Measurements from ENCODE around the gene VKORC1L1.
A peak's percentile ranks its signal among the peaks of the same experiment; 100 is the strongest.
"Not testable (repeated sequence)": the region's sequence is repeated elsewhere in the genome, so short reads cannot be mapped to it uniquely, and the experiment has no call there.

The VKORC1L1 gene

DNA sequence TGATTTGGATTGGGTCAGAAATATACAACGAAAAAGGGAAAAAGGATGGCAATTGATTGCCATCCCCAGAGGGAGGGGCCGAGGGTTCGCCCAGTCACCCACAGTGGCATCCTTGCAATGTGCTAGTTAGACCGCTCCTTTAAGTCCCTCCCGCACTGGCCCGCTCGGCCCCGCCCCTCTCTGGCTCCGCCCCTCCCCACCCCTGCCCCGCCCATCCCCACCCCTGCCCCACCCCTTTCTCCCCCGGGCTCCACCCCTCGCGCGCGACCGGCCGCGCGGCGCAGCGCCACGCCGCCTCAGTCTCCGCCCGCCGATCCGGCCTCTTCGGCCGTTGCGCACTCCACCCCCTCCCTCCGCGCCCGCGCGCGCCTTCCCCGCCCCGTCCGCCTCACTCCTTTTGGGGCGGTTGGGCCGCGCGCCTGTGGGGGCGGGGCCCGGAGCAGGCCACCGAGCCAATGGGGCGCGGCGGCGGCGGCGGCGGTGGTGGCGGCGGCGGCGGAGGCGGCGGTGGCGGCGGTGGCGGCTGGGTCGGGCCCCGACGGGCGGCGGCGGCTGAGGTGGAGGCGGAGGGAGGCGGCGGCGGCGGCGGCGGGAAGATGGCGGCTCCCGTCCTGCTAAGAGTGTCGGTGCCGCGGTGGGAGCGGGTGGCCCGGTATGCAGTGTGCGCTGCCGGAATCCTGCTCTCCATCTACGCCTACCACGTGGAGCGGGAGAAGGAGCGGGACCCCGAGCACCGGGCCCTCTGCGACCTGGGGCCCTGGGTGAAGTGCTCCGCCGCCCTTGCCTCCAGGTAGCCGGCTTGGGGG, at the start of gene VKORC1L1:
Gene VKORC1L1 (plus strand): TSS at position 299 of the 806 bp plus-strand sequence. CDS start 298 bp downstream, at position 597.
- peak; percentile 97 for DNase-seq

DNA sequence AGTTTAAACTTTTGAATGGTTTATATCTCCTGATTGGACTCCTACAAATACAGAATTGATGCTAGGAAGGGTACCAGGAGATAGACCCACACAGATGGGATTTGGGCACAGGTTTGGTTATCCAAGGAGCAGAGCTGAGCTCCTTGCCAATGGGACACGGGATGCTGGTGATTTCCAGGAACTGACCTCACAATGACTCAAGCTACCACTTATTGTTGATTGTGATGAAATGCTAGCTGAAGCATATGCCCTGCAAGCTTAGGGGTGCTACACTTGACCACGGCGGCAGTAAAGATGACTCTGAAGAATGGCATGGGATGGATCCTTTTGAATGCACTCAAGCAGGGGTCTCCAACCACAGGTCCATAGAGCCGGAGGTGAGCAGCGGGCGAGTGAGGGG, 45.5 kb upstream of the VKORC1L1 start:
- DNase-seq = no peak

DNA sequence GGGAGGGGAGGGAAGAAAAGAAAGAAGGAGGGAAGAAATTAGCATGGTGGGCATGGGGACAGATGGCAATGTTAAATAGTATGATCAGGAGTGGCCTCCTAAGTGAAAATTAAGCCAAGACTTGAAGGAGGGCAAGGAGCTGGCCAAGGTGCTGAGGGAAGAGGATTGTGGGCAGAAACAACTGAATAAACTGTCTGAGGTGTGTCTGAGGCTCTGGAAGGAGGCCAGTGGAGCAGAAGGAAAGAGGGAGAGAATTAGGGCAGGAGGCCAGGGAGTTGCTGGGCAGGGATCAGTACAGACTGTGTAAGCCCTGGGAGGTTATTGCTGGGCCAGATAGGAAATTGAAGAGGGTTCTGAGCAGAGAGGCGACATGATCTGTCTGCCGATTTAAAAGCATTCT, 40.6 kb upstream of the VKORC1L1 start:
- peak; percentile 47 for DNase-seq

DNA sequence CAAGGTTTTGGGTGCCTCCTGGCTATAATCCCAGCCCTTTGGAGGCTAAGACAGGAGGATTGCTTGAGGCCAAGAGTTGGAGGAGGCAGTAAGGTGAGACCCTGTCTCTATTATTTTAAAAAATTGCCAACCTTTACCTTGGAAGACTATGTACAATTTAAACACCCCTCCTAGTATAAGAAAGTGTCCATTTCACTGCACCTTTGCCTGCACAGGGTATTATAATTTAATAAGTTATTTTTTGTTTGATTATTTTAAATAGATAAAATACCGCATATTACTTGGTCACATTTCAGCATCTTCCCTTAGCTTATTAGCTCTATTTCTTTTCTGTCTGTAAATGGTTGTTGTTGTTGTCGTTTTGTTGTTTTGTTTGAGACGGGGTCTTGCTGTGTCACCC, 36.2 kb upstream of the VKORC1L1 start:
- DNase-seq = not testable (repeated sequence)

DNA sequence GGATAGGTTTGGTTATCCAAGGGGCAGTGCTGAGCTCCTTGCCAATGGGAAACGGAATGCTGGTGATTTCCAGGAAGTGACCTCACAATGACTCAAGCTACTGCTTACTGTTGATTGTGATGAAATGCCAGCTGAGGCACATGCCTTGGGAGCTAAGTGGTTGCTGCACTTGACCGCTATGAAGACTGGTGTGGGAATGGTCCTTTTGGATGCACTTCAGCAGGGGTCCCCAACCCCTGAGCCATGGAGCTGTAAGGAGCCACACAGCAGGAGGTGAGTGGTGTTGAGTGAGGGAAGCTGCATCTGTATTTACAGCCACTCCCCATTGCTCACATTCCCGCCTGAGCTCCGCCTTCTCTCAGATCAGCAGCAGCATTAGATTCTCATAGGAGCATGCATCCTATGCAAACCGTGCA, 35.3 kb upstream of the VKORC1L1 start:
- not testable (repeated sequence) for DNase-seq

DNA sequence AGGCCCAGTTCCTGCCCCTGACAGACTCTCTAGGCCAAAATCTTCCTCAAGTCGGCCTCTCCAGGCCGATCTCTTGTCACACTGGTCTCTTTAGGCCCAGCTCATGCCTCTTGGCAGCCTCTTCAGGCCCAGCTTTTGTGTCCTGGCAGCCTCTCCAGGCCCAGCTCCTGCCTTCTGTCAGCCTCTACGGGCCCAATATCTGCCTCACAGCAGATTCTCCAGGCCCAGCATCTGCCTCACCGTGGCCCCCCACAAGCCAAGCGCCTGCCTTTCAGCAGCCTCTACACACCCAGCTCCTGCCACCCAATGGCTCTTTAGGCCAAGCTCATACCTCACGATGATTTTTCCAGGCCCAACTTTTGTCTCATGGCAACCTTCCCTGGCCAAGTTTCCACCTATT, 33.0 kb upstream of the VKORC1L1 start:
- DNase-seq = no peak

DNA sequence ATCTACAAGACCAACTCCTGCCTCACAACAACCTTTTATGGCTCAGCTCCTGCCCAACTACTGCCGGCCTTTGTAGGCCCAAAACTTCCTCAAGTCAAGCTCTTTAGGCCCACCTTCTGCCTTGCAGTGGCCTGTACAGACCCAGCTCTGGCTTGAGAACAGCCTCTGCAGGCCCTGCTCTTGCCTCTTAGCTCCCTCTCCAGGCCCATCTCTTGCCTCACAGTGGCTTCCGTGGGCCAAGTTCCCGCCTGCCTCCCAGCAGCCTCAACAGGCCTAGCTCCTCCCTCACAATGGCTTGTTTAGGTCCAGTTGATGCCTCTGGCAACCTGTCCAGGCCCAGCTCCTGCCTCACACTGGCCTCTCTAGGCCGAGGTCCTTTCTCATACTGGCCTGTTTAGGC, 32.4 kb upstream of the VKORC1L1 start:
- DNase-seq = peak; percentile 89

DNA sequence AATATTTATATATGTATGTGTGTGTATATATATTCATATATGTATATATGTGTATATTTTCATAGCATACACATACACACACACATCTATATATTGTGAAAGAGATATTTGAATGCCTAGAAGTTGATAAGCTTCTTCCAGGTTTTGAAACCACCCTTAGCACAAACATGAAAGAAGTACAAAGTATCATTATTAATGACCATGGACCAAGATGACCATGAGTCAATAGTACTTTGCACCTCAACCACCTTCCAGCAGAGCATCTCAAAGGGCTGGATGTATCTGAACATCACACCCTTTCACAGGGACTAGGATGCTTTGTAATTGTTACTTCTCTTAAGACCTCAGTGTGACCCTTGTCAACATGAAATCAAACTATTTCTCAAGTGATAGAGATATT, 29.3 kb upstream of the VKORC1L1 start:
- not testable (repeated sequence) for DNase-seq

DNA sequence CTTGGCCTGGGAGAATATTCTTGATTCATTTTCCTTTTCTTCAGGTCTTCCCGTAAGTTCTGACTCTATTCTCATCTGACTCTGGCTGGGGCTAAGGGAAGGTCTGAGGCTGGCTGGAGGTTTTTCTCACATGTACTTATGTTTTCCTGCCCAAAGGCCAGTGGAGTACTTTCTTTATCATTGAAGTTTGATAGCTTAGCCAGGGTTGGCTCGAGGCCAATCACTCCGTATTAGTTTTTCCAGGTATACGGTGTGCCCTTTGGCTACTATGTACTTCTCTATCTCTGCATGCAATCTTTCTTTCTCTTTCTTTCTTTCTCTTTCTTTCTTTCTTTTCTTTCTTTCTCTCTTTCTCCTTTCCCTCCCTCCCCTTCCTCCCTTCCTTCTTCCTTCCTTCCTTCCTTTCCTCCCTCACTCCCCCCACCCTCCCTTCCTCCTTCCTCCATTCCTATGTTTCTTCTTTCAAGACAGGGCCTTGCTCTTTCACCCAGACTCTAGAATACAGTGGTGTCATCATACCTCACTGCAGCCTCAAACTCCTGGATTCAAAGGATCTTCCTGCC, 26.8 kb upstream of the VKORC1L1 start:
- DNase-seq = no peak

DNA sequence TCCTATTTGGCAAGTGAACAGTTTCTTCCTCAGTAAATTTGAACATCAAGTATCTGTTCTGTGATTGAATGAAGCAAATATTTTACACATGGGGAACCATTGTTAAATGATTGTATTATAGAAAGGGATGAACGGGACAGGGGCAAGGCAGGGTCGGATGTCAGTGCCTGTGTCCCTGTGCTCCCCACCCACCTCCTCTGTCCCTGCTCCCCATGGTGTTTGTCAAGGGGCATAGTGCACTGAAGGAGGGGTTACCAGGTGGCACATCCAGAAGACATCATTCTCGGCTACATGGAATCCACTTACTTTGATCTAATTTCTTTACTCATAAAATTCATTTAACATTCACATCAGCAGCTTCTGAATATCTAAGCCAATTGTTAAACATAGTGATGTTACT, 19.4 kb upstream of the VKORC1L1 start:
- not testable (repeated sequence) for DNase-seq

DNA sequence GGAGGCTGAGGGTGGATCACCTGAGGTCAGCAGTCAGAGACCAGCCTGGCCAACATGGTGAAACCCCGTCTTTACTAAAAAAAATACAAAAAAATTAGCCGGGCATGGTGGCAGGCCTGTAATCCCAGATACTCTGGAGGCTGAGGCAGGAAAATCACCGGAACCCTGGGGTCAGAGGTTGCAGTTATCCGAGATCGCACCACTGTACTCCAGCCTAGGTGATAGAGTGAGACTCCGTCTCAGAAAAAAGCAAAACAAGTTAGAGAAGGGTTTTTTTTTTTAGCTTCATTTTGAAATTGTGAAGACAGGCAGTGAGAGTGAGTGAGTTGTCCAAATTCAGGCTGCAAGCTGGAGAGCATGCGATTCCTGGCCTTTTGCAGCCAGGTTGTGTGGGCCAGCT, 19.0 kb upstream of the VKORC1L1 start:
- not testable (repeated sequence) for DNase-seq

DNA sequence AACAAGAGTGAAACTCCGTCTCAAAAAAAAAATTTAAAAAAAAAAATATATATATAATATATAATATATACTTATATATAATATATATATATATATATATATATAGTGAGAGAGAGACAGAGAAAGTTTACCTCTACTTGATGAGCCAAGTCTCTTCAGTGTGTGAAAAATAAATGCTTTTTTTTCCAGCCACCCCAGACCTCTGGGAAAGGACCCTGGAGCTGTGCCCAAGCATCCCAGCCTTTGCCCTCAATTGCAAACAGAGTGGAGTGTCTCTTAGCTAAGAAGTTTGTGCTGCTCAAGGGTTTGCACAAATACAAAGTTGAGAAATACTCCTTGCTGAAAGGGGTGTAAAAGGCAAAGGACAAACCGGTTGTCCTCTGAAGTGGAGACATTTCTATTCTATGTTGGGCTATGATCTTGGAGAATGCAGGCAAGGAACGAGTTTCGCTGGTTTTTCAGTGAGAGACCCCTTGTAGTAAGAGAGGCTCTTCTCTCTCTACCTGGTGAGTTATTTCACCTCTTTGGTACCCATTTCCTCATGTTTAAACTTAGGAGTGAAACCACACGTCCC, 15.5 kb upstream of the VKORC1L1 start:
- DNase-seq = not testable (repeated sequence)

DNA sequence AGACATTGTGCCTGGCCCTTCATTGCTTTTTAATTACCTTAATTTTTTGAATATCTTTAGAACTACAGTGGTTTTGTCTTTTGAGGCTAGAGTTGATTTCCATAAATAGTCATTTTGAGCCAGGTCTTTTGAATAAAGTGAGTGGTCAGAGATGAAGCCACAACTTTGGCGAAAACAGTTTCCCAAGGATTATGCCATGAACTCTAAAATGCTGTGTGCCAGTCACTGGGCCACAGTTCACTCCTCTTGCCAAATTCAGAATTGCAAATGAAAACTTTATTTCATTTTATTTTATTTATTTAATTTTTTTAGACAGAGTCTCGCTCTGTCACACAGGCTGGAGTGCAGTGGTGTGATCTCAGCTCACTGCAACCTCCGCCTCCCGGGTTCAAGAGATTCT, 14.2 kb upstream of the VKORC1L1 start:
- not testable (repeated sequence) for DNase-seq

DNA sequence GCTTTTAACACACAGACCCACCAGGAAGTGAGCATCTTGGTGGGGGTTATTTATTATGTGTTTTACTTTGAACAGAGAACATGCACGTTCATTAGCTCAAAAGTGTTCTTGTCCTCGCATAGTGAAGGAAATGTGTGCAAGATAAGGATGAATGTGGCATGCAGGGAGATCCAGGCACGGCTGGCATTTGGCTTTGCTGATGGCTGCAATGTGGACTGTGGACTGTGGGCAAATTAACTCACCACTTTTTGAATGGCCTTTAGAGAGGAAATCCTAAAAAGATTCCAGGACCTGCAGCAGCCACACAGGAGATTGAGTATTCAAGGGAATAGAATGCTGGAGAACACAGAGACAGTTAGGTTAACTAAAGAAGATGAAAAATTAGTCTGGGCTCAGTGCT, 6.6 kb upstream of the VKORC1L1 start:
- not testable (repeated sequence) for DNase-seq

DNA sequence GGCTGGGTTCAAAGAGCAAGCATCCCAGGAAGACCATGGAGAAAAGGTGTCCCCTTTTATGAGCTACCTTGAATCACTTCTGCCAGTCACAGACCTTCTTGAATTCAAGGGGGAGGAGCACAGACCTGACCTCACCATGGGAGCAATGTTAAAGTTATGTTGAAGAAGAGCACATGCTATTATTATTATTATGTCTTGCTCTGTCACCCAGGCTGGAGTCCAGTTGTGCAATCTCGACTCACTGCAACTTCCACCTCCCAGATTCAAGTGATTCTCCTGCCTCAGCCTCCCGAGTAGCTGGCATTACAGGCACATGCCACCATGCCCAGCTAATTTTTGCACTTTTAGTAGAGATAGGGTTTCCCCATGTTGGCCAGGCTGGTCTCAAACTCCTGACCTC, 5.2 kb upstream of the VKORC1L1 start:
- DNase-seq = not testable (repeated sequence)

DNA sequence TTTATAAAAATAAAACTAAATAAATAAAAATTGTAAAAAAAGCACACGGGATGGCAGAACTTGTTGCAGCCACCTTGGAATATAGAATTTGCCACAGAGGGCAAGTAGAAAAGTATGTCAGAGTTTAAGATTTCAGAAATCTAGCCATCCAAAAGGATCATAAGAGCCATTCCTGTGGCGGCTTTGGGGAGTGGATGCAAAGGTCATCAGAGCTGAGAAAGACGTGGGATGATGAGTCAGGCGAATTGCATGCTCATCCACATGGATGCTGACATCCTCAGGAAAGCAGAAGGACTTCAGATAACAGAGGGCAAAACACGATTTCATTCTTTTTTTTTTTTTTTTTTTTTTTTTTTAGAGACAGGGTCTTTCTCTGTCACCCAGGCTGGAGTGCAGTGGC, 3.6 kb upstream of the VKORC1L1 start:
- not testable (repeated sequence) for DNase-seq

DNA sequence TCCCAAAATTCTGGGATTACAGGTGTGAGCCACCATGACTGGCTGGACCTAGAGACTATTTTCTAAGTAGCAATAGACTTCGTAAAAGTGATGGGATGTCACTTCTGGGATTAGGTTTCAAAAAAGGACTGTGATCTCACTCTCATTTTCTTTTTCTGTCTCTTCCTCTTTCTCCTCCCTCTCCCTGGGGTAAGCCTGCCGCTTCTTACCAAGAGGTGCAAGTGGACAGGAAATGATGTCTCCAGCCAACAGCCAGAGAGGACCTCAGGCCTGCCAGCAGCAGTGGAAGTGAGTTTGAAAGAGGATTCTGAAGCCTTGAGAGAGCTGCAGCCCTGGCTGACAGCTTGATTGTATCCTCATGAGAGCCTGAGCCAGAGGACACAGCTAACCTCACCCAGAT, 1.4 kb upstream of the VKORC1L1 start:
- DNase-seq = peak; percentile 73

DNA sequence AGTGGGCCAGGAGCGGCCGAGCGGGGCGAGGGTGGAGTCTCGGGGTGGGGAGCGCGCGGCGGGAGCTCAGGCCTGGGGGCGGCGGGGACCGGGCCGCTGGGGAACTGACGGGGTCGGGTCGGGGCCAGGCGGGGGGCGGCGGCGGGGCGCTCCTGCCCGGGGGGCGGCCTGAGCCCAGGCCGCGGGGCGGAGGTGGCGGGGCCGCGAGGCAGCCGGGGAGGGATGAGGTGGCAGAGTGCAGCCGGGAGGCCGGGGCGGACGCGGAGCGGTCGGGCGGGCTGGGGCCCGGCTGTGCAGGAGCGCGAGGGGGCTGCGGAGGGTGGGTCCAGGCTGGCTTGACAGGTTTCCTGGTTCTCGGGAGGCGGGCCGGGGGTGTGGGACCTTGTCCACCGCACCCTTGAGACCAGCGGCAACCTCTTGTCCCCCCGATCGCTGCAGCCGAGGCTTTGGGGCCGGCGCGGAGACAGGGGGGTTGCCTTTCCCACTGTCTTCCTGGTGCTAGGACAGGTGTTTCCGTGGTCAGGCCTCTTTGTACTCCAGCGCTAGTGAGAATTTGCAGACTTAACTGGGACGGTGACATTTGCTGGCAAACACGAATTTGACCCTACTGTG, 814 bp downstream of the VKORC1L1 start:
- DNase-seq = peak; percentile 63

DNA sequence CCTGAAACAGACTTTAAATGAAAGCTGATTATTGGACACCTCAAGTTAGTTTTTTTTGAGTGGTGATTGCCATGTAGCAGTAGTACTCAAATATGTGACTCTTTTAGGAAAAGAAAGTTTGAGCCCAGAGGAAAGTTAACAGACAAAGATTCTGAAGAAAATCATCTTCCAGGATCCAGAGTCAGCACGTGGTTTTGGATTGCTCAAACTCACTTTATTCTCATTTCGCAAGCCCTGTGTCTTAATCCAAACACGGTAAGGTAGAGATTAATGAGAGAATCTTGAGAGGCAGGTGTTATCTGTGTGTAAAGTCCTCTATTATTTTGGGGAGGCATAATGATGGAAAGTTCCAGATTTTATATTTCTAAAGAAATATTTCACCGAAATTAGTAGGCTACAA, 2.8 kb downstream of the VKORC1L1 start:
- not testable (repeated sequence) for DNase-seq

DNA sequence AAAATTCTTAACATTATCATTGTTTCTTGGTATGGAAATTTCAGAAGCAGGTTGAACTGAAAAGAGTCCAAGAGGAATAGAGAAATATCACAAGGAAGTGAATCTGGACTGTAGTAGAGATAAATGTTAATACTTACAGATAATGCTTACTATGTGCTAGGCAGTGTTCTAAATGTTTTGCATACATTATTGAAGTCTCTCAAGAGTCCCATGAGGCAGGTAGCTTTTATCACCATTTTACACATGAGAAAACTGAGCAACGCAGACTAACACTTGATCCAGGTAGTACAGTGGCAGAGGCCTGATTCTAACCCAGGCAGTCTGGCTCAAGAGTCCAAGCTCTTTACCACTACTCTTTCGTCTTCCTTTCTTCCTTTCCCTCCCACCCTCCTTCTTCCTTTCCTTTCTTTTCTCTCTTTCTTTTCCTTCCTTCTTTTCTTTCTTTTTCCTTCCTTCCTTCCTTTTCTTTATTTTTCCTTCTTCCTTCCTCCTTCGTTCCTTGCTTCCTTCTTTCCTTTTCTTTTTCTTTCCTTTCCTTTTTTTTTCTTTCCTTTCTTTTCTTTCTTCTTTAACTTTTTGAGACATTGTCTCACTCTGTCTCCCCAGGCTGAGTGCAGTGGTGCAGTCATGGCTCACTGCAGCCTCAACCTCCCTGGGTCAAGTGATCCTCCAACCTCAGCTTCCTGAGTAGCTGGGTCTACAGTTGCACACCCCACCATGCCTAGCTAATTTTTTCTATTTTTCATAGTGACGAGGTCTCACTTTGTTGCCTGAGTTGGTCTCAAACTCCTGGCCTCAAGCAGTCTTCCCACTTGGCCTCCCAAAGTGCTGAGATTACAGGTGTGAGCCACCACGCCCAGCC, 6.6 kb downstream of the VKORC1L1 start:
- not testable (repeated sequence) for DNase-seq

DNA sequence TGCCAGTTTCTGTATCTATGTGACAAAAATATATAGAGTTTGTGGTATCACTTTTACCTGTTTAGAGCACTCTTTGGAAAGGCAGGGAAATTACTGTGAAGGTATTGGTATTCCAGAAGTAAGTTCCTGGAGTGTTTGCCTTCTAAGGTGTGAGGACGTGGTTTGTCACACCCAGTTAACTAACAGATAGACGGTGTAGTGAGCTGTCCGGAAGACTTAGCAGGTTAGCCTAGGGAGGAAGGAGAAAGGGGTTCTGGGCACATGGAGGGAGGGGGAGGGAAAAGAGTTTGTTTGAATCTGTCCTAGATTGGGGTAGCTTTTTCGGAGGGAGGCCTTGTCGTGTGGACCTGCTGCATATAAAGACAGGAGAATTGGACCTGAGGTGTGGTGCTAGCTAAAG, 7.4 kb downstream of the VKORC1L1 start:
- not testable (repeated sequence) for DNase-seq

DNA sequence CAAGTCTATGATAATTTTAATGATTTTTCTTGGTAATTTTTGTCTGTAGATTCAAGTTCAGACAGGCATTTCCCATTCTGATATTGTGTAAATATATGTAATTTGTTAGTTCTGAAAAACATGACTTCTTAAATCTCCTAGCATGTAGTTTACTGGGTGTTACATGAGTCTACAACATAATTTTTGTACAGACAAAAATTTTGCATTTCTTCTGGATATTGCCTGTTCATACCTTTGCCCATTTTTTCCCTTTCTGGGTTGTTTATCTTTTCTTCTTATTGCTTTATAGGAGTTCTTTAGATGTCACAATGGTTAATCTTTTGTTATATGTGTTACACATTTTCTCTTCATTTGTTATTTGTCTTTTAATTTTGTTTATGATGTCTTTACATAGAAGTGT, 12.1 kb downstream of the VKORC1L1 start:
- not testable (repeated sequence) for DNase-seq

DNA sequence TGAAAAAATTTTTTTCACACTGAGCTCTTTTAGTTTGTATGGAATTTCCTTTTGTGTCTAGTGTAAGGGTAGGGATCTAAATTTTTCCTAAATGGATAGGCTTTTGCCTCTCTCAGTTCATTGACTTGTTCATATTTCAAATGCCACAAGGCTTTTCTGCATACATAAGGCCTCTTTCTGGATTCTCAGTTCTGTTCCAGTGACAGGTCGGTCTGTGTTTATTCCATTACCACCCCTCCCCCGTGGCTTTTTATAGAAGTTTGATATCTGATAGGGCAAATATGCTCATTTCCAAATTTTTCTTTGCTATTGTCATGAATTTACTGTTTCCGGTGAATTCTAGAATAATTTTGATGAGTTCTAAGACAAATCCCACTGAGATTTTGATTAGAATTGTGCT, 12.7 kb downstream of the VKORC1L1 start:
- DNase-seq = not testable (repeated sequence)

Measured in OCI-M1 (cell line).